H9 (cell line): Measurements from ENCODE around the gene RAP1GAP2. TPM values are rescaled to one million over a fixed set of nuclear protein-coding genes. Genes with fewer than 3 reads are reported as not detected.

Experiments
- DNase-seq: peaks from one replicate; pipeline ENCODE4 v3.0.0-alpha.2; 2017
- H2AFZ ChIP-seq: one replicate; pipeline ENCODE4 v1.6.1; 2013; ENCODE audit warnings: mild to moderate bottlenecking, low read length, control low read depth, moderate library complexity
- H2AK5ac ChIP-seq: 2 replicates; pipeline ENCODE4 v1.6.1; 2013; ENCODE audit warnings: low read length, control low read depth, mixed read lengths; ENCODE audit not compliant: insufficient read length
- H2BK120ac ChIP-seq: one replicate; pipeline ENCODE4 v1.6.1; 2013; ENCODE audit warnings: low read depth, mild to moderate bottlenecking, low read length, control low read depth, inconsistent platforms; ENCODE audit not compliant: poor library complexity, severe bottlenecking
- H2BK12ac ChIP-seq: 2 replicates; pipeline ENCODE4 v1.6.1; 2013; ENCODE audit warnings: low read length, control low read depth, mixed read lengths, low read depth; ENCODE audit not compliant: insufficient read length
- H2BK15ac ChIP-seq: 2 replicates; pipeline ENCODE4 v1.6.1; 2013; ENCODE audit warnings: low read depth, low read length, control low read depth
- H2BK20ac ChIP-seq: one replicate; pipeline ENCODE4 v1.6.1; 2013; ENCODE audit warnings: low read depth, mild to moderate bottlenecking, low read length, control low read depth, inconsistent platforms; ENCODE audit not compliant: poor library complexity, severe bottlenecking
- H2BK5ac ChIP-seq: 2 replicates; pipeline ENCODE4 v1.6.1; 2013; ENCODE audit warnings: low read length, control low read depth, mixed read lengths; ENCODE audit not compliant: insufficient read length
- H3K14ac ChIP-seq: 2 replicates; pipeline ENCODE4 v1.6.1; 2013; ENCODE audit warnings: low read length, control low read depth; ENCODE audit not compliant: insufficient read depth
- H3K18ac ChIP-seq: 2 replicates; pipeline ENCODE4 v1.6.1; 2013; ENCODE audit warnings: low read depth, mild to moderate bottlenecking, mixed read lengths, low read length, control low read depth; ENCODE audit not compliant: insufficient read length
- H3K23ac ChIP-seq: 2 replicates; pipeline ENCODE4 v1.6.1; 2013; ENCODE audit warnings: low read length, control low read depth, mixed read lengths, low read depth; ENCODE audit not compliant: insufficient read length
- H3K23me2 ChIP-seq: 2 replicates; pipeline ENCODE4 v1.6.1; 2013; ENCODE audit warnings: low read depth, mild to moderate bottlenecking, mixed read lengths, low read length, control low read depth; ENCODE audit not compliant: insufficient read length, poor library complexity, severe bottlenecking
- H3K27ac ChIP-seq: 2 replicates; pipeline ENCODE4 v1.5.1; 2013; ENCODE audit warnings: low read length, control low read depth, mixed read lengths, low read depth; ENCODE audit not compliant: insufficient read length
- H3K27me3 ChIP-seq: 2 replicates; pipeline ENCODE4 v1.6.1; 2013; ENCODE audit warnings: low read length, control low read depth, inconsistent platforms; ENCODE audit not compliant: insufficient read depth
- H3K4ac ChIP-seq: 2 replicates; pipeline ENCODE4 v1.6.1; 2013; ENCODE audit warnings: low read depth, mild to moderate bottlenecking, control low read depth, inconsistent platforms, low read length, moderate library complexity
- H3K4me1 ChIP-seq: 2 replicates; pipeline ENCODE4 v1.6.1; 2013; ENCODE audit warnings: low read length, control low read depth, inconsistent platforms; ENCODE audit not compliant: insufficient read depth
- H3K4me2 ChIP-seq: 2 replicates; pipeline ENCODE4 v1.6.1; 2013; ENCODE audit warnings: low read length, control low read depth, mixed read lengths; ENCODE audit not compliant: insufficient read length, insufficient read depth
- H3K56ac ChIP-seq: 2 replicates; pipeline ENCODE4 v1.6.1; 2013; ENCODE audit warnings: low read depth, mild to moderate bottlenecking, mixed read lengths, low read length, control low read depth; ENCODE audit not compliant: insufficient read length
- H3K79me1 ChIP-seq: 2 replicates; pipeline ENCODE4 v1.6.1; 2013; ENCODE audit warnings: low read depth, mild to moderate bottlenecking, moderate library complexity, low read length, control low read depth, inconsistent platforms; ENCODE audit not compliant: insufficient read depth, poor library complexity, severe bottlenecking
- H3K79me2 ChIP-seq: 2 replicates; pipeline ENCODE4 v1.6.1; 2013; ENCODE audit warnings: low read length, control low read depth, inconsistent platforms; ENCODE audit not compliant: insufficient read depth
- H3K9ac ChIP-seq: 2 replicates; pipeline ENCODE4 v1.6.1; 2013; ENCODE audit warnings: low read length, control low read depth, mixed read lengths; ENCODE audit not compliant: insufficient read length; ENCODE audit errors: extremely low read depth
- H3K9me3 ChIP-seq: one replicate; pipeline ENCODE4 v1.6.1; 2013; ENCODE audit warnings: low read depth, low read length, inconsistent platforms; ENCODE audit not compliant: control insufficient read depth
- H3T11ph ChIP-seq: one replicate; pipeline ENCODE4 v1.6.1; 2013; ENCODE audit warnings: mild to moderate bottlenecking, low read length, control low read depth, inconsistent platforms
- H4K20me1 ChIP-seq: one replicate; pipeline ENCODE4 v1.6.1; 2013; ENCODE audit not compliant: control insufficient read depth, insufficient read length, insufficient read depth
- H4K5ac ChIP-seq: 2 replicates; pipeline ENCODE4 v1.6.1; 2013; ENCODE audit warnings: low read depth, mild to moderate bottlenecking, mixed read lengths, low read length, control low read depth; ENCODE audit not compliant: insufficient read length
- H4K8ac ChIP-seq: replicated peaks from 2 replicates; pipeline ENCODE4 v1.6.1; 2013; ENCODE audit warnings: low read length, control low read depth, mixed read lengths, low read depth; ENCODE audit not compliant: insufficient read length
- H4K91ac ChIP-seq: 2 replicates; pipeline ENCODE4 v1.6.1; 2013; ENCODE audit warnings: low read depth, mild to moderate bottlenecking, moderate library complexity, mixed read lengths, low read length, control low read depth; ENCODE audit not compliant: insufficient read length
- H3K27ac Mint-ChIP-seq, 3 experiments: 2 replicates in 2 of 3; 3 replicates in 1 of 3; pipeline ENCODE4 v1.8.0; 2020 to 2021; ENCODE audit warnings: mixed read lengths in 3 of 3, mild to moderate bottlenecking in 1 of 3, moderate library complexity in 1 of 3
- H3K27me3 Mint-ChIP-seq: 2 replicates; pipeline ENCODE4 v1.8.0; 2021; ENCODE audit warnings: low read depth, mild to moderate bottlenecking, moderate library complexity, mixed read lengths
- H3K36me3 Mint-ChIP-seq, 3 experiments: 2 replicates in 2 of 3; 3 replicates in 1 of 3; pipeline ENCODE4 v1.8.0; 2020 to 2021; ENCODE audit warnings: low read depth in 3 of 3, mixed read lengths in 3 of 3; ENCODE audit not compliant: insufficient read depth in 1 of 3
- H3K4me1 Mint-ChIP-seq, 2 experiments: 2 replicates each; pipeline ENCODE4 v1.8.0; 2020; ENCODE audit warnings: mixed read lengths in 2 of 2
- H3K4me3 Mint-ChIP-seq, 2 experiments: 2 replicates in 1 of 2; 3 replicates in 1 of 2; pipeline ENCODE4 v1.8.0; 2020 to 2021; ENCODE audit warnings: mild to moderate bottlenecking in 2 of 2, mixed read lengths in 2 of 2, moderate library complexity in 1 of 2
- H3K9me3 Mint-ChIP-seq, 2 experiments: 2 replicates in 1 of 2; 3 replicates in 1 of 2; pipeline ENCODE4 v1.8.0; 2020; ENCODE audit warnings: mild to moderate bottlenecking in 2 of 2, mixed read lengths in 2 of 2, moderate library complexity in 1 of 2
- CTCF ChIP-seq: fragments of 200-600 bp; sonication (generic); conservative IDR thresholded peaks from 3 replicates; pipeline ENCODE4 v1.8.0; 2021; ENCODE audit warnings: antibody characterized with exemption, mild to moderate bottlenecking
- WGBS: extraction: QIAGEN DNeasy Blood & Tissue Kit; methylation state at CpG from one replicate; pipeline ENCODE4 v1.1.7; 2013; ENCODE audit warnings: missing lambda C conversion rate, low lambda C conversion rate, mixed read lengths; ENCODE audit not compliant: insufficient read length; ENCODE audit errors: extremely low coverage; 5-methylcytosine and 5-hydroxymethylcytosine counted together
- total RNA-seq: library from RNA; stranded (reverse); gene quantifications from 2 replicates; pipeline ENCODE4 v1.2.1, GENCODE V29; 2021

The RAP1GAP2 gene
- total RNA-seq, 1 experiment from 2014 or later = 33.8 TPM

DNA sequence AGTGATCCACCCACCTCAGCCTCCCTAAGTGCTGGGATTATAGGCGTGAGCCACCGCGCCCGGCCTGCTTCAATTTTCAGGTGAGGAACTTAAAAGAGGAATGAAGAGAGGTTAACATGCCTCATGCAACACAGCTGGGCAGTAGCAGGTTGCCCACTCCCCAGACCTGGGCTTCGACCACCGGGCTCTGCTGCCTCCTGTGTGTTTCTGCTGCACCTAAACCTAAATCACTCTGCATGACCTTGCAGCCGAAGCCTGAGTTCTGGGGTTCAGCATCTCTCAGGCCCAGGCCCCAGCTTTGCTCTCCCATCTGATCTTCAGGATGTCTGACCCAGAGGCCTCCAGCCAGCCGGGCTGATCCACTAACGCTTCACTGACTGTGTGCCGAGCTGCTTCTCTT, 154.6 kb downstream of the RAP1GAP2 start:
- TF ChIP-seq CTCF = no peak
- no peak overlapping the region for H4K91ac ChIP-seq
- H3T11ph ChIP-seq = no peak overlapping the region
- no peak overlapping the region for H3K56ac ChIP-seq
- H4K8ac ChIP-seq = no peak overlapping the region
- peaks cover 9 to 13% of the 10 kb centered on the region in 2 experiments for H3K4me1 Mint-ChIP-seq
- no peak overlapping the region for H2BK12ac ChIP-seq
- no CpG with 5 or more reads among the region's 10 CpGs for whole genome bisulfite sequencing
- H4K5ac ChIP-seq = no peak overlapping the region
- no peaks in the 10 kb centered on the region; the same call in 1 of the 2 replicates for H3K27me3 ChIP-seq
- no peak overlapping the region for H2BK5ac ChIP-seq
- H3K27ac ChIP-seq = no peak overlapping the region
- no peak overlapping the region for H3K4me3 Mint-ChIP-seq
- no peak overlapping the region for H3K4ac ChIP-seq
- no peak overlapping the region for H3K23ac ChIP-seq
- no peak overlapping the region for H2BK120ac ChIP-seq
- H3K27ac Mint-ChIP-seq = peak overlapping the region; percentile 4 to 75 (median 21); a peak in 3 of 7 replicates
- H3K14ac ChIP-seq = no peak overlapping the region
- H2BK15ac ChIP-seq = no peak overlapping the region
- H2AK5ac ChIP-seq = no peak overlapping the region
- H3K18ac ChIP-seq = no peak overlapping the region
- H2BK20ac ChIP-seq = no peak overlapping the region
- no peak overlapping the region for H2AFZ ChIP-seq
- no peaks in the 10 kb centered on the region for H3K9me3 ChIP-seq
- H3K23me2 ChIP-seq = no peaks in the 10 kb centered on the region
- no peaks in the 10 kb centered on the region for H4K20me1 ChIP-seq
- no peak overlapping the region for H3K9ac ChIP-seq
- H3K4me2 ChIP-seq = no peak overlapping the region
- H3K79me1 ChIP-seq = no peaks in the 10 kb centered on the region
- DNase-seq = peak; percentile 23
- no peaks in the 10 kb centered on the region; a peak in 1 of 5 replicates for H3K9me3 Mint-ChIP-seq
- H3K79me2 ChIP-seq = no peaks in the 10 kb centered on the region
- H3K4me1 ChIP-seq = peaks cover 3% of the 10 kb centered on the region; the same call in 1 of the 2 replicates
- no peaks in the 10 kb centered on the region for H3K36me3 Mint-ChIP-seq
- no peaks in the 10 kb centered on the region for H3K27me3 Mint-ChIP-seq
